AG10803 (cell line): Measurements from ENCODE around the gene POLR2M.

Experiments used
- DNase-seq: peaks from one replicate; pipeline ENCODE4 v3.0.0; 2010; ENCODE audit warnings: low read depth
- H3K4me3 ChIP-seq: 2 replicates; pipeline ENCODE4 v1.5.1; 2011; ENCODE audit warnings: mild to moderate bottlenecking, low read length, control low read depth
- TF ChIP-seq, protein P1 (sequence below): conservative IDR thresholded peaks from 2 replicates; pipeline ENCODE4 v1.5.1; 2011; ENCODE audit warnings: mild to moderate bottlenecking, low read length, control low read depth, inconsistent platforms

Gene POLR2M

DNA sequence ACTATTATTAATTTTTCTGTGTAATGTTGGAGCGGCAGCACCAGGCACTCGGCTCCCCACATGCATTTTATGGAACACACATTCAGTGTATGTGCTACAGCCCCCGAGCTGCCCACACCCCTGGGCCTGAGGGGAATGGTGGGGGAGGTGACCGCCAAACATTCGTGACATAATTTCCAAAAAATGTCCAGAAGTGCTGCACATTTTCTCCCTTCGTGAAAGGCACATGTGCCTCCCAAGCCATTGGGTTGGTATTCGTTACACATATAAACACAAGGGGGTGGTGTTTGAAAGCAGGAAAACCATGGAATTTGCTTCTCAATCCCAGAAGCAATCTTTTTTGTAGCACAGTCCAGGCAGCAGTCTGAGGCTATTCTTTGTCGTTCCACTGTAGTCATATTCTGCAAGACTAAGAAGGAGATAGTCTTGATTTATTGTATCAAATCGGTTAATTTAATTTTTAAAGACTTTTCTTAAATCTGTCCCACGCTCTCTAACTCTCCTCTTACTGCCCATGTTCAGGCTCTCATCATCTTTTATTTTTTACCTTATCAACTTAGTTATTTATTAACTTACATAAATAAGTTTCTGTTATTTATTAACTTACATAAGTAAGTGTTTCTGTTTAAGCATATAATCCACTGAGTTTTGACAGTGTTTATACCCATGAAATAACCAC lies 39.2 kb upstream of the POLR2M start:
- H3K4me3 ChIP-seq = no peak overlapping the region; the same call in 1 of the 2 replicates
- TF ChIP-seq, protein P1, sequence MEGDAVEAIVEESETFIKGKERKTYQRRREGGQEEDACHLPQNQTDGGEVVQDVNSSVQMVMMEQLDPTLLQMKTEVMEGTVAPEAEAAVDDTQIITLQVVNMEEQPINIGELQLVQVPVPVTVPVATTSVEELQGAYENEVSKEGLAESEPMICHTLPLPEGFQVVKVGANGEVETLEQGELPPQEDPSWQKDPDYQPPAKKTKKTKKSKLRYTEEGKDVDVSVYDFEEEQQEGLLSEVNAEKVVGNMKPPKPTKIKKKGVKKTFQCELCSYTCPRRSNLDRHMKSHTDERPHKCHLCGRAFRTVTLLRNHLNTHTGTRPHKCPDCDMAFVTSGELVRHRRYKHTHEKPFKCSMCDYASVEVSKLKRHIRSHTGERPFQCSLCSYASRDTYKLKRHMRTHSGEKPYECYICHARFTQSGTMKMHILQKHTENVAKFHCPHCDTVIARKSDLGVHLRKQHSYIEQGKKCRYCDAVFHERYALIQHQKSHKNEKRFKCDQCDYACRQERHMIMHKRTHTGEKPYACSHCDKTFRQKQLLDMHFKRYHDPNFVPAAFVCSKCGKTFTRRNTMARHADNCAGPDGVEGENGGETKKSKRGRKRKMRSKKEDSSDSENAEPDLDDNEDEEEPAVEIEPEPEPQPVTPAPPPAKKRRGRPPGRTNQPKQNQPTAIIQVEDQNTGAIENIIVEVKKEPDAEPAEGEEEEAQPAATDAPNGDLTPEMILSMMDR = peak; percentile 61
- peak; percentile 81 for DNase-seq

DNA sequence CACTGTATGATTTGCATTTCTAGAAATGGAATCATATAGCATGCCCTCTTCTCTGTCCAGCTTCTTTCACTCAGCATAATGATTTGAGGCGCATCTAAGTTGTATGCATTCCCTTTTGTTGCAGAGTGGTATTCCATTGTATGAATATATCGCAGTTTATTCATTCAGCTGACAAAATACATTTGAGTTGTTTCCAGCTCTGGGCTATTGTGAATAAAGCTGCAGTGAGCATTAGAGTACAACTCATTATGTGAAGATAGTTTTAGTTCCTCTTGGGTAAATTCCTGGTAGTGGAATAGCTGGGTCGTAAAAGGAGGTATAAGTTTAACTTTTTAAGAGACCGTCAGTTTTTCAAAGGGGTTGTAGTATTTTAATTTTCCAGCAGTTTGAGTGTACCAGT lies 38.5 kb upstream of the POLR2M start:
- TF ChIP-seq, protein P1 = no peak
- H3K4me3 ChIP-seq = no peak overlapping the region
- no peak for DNase-seq

DNA sequence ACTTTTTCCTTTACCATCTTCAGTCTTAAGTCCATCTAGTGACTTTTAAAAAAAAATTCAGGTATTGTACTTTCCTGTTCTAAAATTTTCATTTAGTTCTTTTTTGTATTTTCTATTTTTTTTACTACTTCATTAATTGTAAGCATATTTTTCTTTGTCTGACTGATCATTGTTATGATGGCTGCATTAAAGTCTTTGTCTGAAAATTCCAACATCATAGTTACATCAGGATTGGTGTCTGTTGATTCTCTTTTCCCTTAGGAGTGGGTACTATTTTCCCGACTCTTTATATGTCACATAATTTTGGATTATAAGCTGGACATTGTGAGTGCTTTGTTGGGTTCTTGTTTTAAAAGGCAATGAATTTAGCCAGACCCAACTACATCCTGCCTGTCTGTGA lies 34.9 kb upstream of the POLR2M start:
- TF ChIP-seq, protein P1 = no peak
- peak; percentile 34 for DNase-seq
- no peak overlapping the region for H3K4me3 ChIP-seq

DNA sequence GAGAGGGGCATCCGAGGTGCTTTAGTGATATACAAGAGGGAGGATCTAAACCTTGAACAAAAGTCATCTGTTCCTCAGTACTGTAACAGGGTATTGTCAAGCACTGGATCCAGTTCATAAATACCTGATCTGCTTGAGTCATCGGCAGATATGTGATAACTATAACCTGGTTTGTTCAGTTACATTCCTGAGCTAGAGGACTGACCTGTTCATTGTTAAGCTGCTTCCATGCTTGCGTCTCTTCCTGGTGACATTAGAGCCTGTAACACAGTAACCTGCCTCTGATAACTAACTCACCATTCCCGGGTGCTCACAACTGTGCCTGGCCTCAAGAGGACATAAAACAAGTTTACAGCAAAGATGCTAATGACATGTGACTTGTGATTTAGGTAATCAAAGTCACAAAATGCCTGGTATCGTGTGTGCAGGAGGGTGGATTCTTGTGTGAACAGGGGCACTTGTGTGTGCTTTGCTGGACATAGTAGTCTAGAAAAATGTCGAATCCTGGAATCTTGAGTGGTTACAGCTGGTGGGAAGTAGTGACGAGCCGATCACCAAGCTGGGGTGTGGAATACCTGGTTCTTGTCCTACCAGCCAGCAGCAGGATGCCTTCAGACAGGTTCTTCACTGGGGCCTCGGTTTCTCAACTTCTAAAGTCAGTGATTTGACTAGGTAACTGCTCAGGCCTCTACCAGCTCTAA lies 30.9 kb upstream of the POLR2M start:
- no peak overlapping the region for H3K4me3 ChIP-seq
- TF ChIP-seq, protein P1 = no peak
- DNase-seq = no peak

DNA sequence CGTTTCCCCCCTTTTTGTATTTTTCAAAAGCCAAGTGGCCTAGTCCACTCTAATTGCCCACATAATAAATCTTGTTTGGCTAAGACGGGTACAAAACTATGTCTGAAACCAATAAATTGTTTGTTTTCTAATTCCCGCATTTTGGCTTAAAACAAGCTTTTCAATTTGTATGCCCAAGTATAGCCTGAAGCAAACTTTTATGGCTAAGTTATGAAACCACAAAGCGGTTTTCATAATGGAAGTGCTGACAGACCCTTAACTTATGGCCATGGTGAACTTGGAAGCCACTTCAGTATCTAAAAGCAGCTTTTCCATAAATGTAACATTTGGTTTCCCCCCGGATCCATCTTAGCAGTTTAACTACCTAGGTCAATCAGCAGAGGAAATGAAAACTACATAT lies 29.9 kb upstream of the POLR2M start:
- TF ChIP-seq, protein P1 = no peak
- peak; percentile 20 for DNase-seq
- H3K4me3 ChIP-seq = no peak overlapping the region

DNA sequence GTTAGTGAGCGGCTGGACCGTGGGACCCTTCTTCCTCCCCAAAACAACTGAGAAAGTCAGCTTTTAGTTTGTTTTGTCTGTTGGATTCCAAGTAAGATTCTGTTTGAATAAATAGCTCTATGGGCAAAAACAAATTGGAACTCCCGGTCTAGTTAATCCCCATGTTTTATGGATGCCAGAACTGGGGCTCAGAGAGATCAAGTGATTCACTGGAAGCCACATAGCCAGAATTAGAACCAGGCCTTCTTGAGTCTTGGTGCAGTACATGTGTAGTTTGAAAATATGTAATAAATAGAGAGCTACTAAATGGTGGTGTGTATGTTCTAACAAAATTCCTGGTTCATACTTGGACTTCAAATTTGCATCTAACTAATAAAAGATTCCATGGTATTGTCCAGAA lies 29.3 kb upstream of the POLR2M start:
- DNase-seq = peak; percentile 12
- TF ChIP-seq, protein P1 = no peak
- no peak overlapping the region for H3K4me3 ChIP-seq

DNA sequence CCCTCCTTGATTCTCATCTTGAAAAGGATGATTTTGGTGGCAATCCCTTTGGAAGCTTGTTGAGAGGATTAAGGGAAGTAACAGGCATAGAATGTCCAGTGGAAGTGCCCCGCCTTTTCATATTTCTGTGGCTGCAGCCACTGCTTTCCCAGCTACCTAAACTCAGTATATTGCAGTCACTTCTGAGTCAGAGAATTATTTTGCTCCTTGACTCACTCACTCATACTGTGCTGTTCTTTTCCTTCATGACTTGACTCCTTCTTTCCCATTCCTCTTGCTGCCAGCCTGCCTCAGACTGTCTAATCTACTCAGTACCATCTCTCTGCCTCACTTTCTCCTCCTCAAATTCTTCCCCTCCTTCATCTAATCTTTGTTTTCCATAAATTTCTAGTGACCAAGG lies 26.5 kb upstream of the POLR2M start:
- DNase-seq = peak; percentile 65
- TF ChIP-seq, protein P1 = no peak
- no peak overlapping the region; the same call in 1 of the 2 replicates for H3K4me3 ChIP-seq
